DND-41 (cell line): ENCODE measurements around the gene MINAR1.

Experiments
- EZH2 ChIP-seq: IDR thresholded peaks from 3 replicates; pipeline ENCODE4 v1.6.1; 2012; ENCODE audit warnings: borderline replicate concordance, low read depth, mild to moderate bottlenecking, moderate library complexity, low read length, inconsistent platforms; ENCODE audit not compliant: severe bottlenecking
- TF ChIP-seq, protein P1 (sequence below): IDR thresholded peaks from 2 replicates; pipeline ENCODE4 v1.5.1; 2012; ENCODE audit warnings: borderline replicate concordance, low read length, moderate library complexity, mild to moderate bottlenecking; ENCODE audit not compliant: poor library complexity, severe bottlenecking; ENCODE audit errors: extremely low read depth

- TF ChIP-seq, protein P1, sequence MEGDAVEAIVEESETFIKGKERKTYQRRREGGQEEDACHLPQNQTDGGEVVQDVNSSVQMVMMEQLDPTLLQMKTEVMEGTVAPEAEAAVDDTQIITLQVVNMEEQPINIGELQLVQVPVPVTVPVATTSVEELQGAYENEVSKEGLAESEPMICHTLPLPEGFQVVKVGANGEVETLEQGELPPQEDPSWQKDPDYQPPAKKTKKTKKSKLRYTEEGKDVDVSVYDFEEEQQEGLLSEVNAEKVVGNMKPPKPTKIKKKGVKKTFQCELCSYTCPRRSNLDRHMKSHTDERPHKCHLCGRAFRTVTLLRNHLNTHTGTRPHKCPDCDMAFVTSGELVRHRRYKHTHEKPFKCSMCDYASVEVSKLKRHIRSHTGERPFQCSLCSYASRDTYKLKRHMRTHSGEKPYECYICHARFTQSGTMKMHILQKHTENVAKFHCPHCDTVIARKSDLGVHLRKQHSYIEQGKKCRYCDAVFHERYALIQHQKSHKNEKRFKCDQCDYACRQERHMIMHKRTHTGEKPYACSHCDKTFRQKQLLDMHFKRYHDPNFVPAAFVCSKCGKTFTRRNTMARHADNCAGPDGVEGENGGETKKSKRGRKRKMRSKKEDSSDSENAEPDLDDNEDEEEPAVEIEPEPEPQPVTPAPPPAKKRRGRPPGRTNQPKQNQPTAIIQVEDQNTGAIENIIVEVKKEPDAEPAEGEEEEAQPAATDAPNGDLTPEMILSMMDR, result no peak
- TF ChIP-seq EZH2, result no peak
Measured at GRCh38 chr15:79402136-79402535, 30.0 kb upstream of the MINAR1 start.
